Measurements from ENCODE around the gene MPDU1. TPM values are rescaled to one million over a fixed set of nuclear protein-coding genes. Genes with fewer than 3 reads are reported as not detected.

MPDU1 gene
- total RNA-seq (10 to 100 TPM; 25.6 to 31.8 TPM), polyA plus RNA-seq (10 to 100 TPM; 33.9 to 48.9 (median 41.3) TPM), total RNA-seq (20.4 to 84.3 (median 31.5) reads per million in 6 experiments)

DNA sequence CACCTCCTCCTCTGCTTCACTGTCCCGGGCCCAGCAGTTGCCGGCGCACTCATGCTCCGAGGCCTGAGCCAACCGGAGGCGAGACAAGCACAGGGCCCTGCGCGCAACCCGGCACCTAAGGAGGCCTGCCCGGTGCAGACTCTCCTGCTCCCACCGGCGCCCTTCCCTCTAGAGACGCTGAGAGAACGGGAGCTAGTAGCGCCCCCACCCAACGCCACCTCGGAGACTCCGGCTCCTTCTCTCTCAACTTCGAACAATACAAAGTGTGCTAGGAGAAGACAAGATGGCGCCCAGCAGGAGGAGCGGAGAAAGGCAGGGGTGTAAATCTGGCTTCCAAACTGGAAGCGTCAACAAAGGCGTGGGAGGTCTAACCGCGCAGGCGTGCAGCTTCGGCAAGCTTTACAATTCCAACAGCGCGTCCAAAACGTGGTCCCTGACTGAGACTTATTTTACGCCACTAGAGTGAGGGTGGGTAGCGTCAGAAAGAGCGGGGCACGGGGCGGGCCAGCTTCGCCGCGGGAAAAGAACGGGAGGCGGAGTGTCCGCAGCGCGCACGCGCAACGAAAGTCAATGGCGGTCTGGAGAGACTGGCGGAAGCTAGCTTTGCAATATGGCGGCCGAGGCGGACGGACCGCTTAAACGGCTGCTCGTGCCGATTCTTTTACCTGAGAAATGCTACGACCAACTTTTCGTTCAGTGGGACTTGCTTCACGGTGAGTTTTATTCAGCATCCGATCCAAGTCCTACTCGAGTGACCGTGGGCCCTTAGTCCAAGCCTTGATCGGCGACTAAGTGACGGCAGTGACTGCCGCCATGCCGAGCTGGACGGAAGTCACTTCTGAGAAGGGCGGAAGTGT is at the start of gene MPDU1:
TSS of gene MPDU1 (plus strand) at position 600 of the 857 bp plus-strand sequence. CDS start at position 611, 11 bp downstream.
- POLR2A ChIA-PET: interaction anchor here (0.5 to 6.7 kb wide), 28 partner anchors 11 to 589 kb away, joined by 3 to 129 read pairs (median 4); partner anchors contain the start of genes ATP1B2, FXR2, NAA38 and NEURL4
- Mint-ChIP-seq H3K27me3 (no peaks in the 10 kb centered on the region), H3K4me3 (peak within 1 kb of the TSS; percentile 88 to 100 (median 99)), H3K9me3 (no peaks in the 10 kb centered on the region), H3K27ac (peak within 1 kb of the TSS; percentile 96 to 100 (median 100)), H3K36me3 (peaks cover 0 to 25% (median 0%) of the 10 kb centered on the region in 3 donors), H3K4me1 (peaks cover 30 to 69% (median 61%) of the 10 kb centered on the region in 4 donors)
- ATAC-seq (peak; percentile 84 to 89), DNase-seq (peak; percentile 91 to 98 (median 95))

DNA sequence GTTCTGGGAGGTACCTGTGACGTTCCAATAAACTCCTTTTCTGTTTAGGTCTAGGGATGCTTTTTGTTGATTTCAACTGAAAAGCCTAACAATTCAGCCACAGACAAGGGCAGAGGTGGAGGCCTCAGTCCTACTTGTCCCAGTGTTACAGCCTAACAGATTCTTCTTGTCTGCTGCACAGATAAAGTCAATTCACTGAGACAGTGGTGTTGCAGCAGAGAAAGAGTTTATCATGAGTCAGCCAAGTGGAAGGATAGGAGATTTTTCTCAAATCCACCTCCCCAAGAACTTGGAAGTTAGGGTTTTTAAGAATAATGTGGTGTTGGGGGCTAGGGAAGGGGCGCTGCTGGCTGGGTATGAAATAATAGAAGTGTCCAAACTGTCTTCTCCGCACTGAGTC is 45.6 kb upstream of the MPDU1 start:
- no peak overlapping the region for H3K4me3 Mint-ChIP-seq
- POLR2A ChIA-PET: no interaction called here
- peak overlapping the region in 1 of 10 donors; percentile 24 for H3K27ac Mint-ChIP-seq
- ATAC-seq (no peak), DNase-seq (no peak)
- no peaks in the 10 kb centered on the region for H3K27me3 Mint-ChIP-seq
- peaks cover 0 to 2% (median 0%) of the 10 kb centered on the region in 4 donors for H3K4me1 Mint-ChIP-seq
- no peaks in the 10 kb centered on the region for H3K9me3 Mint-ChIP-seq
- no peaks in the 10 kb centered on the region for H3K36me3 Mint-ChIP-seq

DNA sequence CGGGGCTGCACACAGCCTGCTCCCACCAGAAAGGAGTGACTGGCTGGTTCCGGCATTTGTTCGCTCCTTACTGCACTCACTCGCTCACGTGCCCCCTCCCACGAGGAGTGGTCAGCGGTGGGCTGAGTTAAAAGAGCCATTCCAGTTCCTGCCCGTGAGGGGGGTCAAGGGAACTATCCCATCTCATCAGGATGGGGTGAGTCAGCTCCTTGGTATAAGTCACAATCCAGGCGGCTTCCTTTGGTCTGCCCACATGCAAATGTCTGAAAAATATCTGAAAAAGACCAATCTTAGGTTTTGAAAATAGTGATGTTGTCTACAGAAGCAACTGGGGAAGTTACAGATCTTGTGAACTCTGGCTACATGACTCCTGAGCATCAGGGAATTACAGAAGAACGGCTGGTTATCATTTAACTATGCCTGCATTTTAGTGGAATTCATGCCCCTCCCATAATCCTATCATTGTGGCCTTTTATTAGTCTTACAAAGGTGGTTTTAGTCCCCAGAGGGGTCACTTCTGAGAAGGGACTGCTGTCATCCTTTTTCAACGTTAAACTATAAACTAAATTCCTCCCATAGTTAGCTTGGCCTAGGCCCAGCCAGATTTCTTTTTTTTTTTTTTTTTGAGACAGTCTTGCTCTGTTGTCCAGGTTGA is 44.6 kb upstream of the MPDU1 start:
- peaks cover 0 to 2% (median 0%) of the 10 kb centered on the region in 4 donors for H3K4me1 Mint-ChIP-seq
- H3K36me3 Mint-ChIP-seq: no peaks in the 10 kb centered on the region
- POLR2A ChIA-PET: no interaction called here
- ATAC-seq (no peak), DNase-seq (no peak)
- H3K27me3 Mint-ChIP-seq: no peaks in the 10 kb centered on the region
- H3K4me3 Mint-ChIP-seq: no peak overlapping the region
- no peak overlapping the region for H3K27ac Mint-ChIP-seq
- H3K9me3 Mint-ChIP-seq: no peaks in the 10 kb centered on the region

DNA sequence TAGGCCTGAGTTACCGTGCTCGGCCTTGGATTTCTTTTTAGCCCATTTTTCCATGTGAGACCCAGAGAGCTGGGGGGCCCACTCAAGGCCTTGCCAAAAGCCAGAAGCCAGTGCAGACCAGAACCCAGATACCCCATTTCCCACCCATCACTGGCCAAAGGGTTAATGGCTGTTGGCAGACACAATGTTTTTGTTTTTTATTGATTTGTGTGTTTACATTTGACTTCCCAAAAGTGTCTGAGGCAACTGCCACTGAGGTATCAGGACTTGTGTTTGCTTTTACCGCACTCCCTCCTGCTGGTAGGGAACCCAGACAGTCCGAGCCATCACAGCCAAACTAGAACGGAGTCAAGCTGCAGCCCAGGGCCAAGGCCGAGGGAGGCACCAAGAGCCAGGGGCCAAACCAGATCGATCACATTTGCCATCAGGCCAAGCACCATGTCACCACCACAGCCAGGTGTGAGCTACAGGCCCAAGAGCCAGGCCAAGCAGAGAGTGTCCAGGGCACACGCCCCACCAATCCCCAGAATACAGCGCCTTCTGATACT is 42.5 kb upstream of the MPDU1 start:
- H3K4me1 Mint-ChIP-seq: no peaks in the 10 kb centered on the region
- no peaks in the 10 kb centered on the region for H3K27me3 Mint-ChIP-seq
- H3K4me3 Mint-ChIP-seq: no peak overlapping the region
- H3K9me3 Mint-ChIP-seq: no peaks in the 10 kb centered on the region
- H3K27ac Mint-ChIP-seq: no peak overlapping the region
- ATAC-seq (no peak), DNase-seq (no peak)
- H3K36me3 Mint-ChIP-seq: no peaks in the 10 kb centered on the region
- POLR2A ChIA-PET: interaction anchor here (0.7 kb wide), 1 partner anchor 104 kb away, joined by 3 read pairs; no protein-coding TSS in a partner anchor

DNA sequence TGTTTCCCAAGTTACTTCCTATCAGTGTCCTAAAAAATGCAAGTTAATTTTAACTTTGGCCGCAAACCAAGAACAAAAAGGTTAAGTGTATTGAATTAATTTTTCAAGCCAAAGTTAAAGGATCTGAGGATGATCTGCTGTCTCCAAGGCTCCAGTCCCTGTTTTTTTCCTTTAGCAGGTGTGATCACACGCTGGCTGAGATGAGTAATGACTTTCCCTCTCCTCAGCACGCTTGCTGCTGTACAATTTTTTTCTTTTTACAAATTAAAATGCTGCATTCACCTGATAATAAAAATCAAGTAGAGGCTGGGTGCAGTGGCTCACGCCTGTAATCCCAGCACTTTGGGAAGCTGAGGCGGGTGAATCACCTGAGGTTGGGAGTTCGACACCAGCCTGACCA is 38.7 kb upstream of the MPDU1 start:
- ATAC-seq (no peak), DNase-seq (no peak)
- Mint-ChIP-seq H3K27me3 (no peaks in the 10 kb centered on the region), H3K9me3 (no peaks in the 10 kb centered on the region), H3K27ac (no peak overlapping the region), H3K4me3 (no peak overlapping the region), H3K36me3 (no peaks in the 10 kb centered on the region), H3K4me1 (peaks cover 12 to 21% (median 17%) of the 10 kb centered on the region in 4 donors)
- POLR2A ChIA-PET: interaction anchor here (2.4 kb wide), 1 partner anchor 16 kb away, joined by 7 read pairs; the partner anchor contains the start of gene SENP3

DNA sequence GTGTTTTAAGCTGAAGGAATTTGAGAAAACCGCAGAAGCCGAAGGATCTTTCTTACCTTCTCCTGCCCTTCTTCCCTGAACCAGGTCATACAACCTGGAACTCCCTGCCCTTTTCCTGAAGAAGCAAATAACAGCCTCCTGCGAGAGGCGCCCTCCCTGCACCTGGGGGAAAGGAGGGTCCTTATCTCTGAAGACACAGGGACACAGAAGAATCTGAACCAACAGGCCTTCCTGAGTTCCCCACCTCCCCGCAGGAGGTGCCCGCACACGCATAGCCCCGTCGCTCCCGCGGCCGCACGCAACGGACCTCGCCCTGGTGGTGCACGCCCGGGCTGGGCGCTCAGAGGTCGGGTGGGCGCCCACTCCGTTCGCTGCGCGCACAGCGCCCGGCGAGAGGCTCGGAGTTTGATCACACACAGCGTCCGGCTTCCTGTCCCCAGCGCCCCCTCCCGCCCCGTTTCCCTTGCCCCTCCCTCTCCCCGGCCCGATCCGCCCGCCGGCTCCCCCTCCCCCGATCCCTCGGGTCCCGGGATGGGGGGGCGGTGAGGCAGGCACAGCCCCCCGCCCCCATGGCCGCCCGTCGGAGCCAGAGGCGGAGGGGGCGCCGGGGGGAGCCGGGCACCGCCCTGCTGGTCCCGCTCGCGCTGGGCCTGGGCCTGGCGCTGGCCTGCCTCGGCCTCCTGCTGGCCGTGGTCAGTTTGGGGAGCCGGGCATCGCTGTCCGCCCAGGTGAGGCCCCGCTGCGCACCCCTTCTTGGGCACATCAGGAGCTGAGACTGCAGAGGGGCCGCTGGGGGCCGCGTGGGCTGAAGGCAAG is 34.9 kb upstream of the MPDU1 start, which contains the start of gene TNFSF12:
TSS of gene TNFSF12 (plus strand) at position 474 of the 816 bp plus-strand sequence. CDS start at position 570, 96 bp downstream.
- no peaks in the 10 kb centered on the region for H3K27me3 Mint-ChIP-seq
- peaks cover 28 to 57% (median 54%) of the 10 kb centered on the region in 4 donors for H3K4me1 Mint-ChIP-seq
- peak within 1 kb of the TSS; percentile 72 to 92 (median 88) for H3K4me3 Mint-ChIP-seq
- POLR2A ChIA-PET: interaction anchor here (0.6 to 2.9 kb wide), 20 partner anchors 9 to 699 kb away, joined by 3 to 21 read pairs (median 4); partner anchors contain the start of genes CTC1, POLR2A, SENP3 and TP53
- peaks cover 0 to 7% (median 0%) of the 10 kb centered on the region in 3 donors for H3K36me3 Mint-ChIP-seq
- H3K9me3 Mint-ChIP-seq: no peaks in the 10 kb centered on the region
- ATAC-seq (peak; percentile 33 to 71), DNase-seq (peak in 8 of 10 donors; percentile 34 to 79 (median 52))
- H3K27ac Mint-ChIP-seq: peak within 1 kb of the TSS; percentile 66 to 96 (median 94)

DNA sequence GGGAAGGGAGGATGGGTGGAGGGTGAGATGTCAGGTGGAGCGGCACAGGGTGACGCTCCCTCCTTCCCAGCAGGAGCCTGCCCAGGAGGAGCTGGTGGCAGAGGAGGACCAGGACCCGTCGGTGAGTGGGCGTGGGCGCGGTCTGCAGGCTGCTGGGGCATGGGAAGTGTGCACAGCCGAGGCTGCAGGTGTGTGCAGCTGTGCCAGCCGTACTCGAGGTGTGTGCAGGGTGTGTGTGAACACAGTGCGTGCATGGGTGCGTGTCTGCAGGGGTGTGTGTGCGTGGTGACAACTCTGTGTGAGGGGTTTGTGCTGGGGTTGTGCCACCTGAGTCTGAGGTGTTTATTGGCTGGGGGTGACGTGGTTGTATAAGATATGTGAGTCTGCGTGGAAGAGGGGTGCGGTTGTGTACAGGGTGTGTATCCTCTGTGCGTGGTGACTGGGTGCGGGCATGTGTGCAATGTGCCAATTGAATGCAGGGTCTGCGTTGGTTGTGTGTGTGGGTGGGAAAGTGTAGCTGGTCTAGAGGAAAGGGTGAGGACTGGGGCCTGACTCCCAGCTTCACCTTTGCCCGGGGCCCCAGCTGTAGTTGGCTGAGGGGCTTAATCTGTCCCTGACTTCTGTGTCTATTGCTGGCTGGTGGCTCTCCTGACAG is 34.1 kb upstream of the MPDU1 start:
- H3K9me3 Mint-ChIP-seq: no peaks in the 10 kb centered on the region
- H3K36me3 Mint-ChIP-seq: peaks cover 0 to 8% (median 0%) of the 10 kb centered on the region in 3 donors
- ATAC-seq (peak; percentile 52 to 63), DNase-seq (peak in 9 of 10 donors; percentile 22 to 73 (median 44))
- H3K4me3 Mint-ChIP-seq: peak overlapping the region; percentile 72 to 92 (median 84)
- no peaks in the 10 kb centered on the region for H3K27me3 Mint-ChIP-seq
- H3K27ac Mint-ChIP-seq: peak overlapping the region; percentile 66 to 96 (median 92)
- POLR2A ChIA-PET: interaction anchor here (0.6 to 2.9 kb wide), 20 partner anchors 8 to 698 kb away, joined by 3 to 21 read pairs (median 4); partner anchors contain the start of genes CTC1, POLR2A, SENP3 and TNFSF13
- H3K4me1 Mint-ChIP-seq: peaks cover 30 to 60% (median 58%) of the 10 kb centered on the region in 4 donors

DNA sequence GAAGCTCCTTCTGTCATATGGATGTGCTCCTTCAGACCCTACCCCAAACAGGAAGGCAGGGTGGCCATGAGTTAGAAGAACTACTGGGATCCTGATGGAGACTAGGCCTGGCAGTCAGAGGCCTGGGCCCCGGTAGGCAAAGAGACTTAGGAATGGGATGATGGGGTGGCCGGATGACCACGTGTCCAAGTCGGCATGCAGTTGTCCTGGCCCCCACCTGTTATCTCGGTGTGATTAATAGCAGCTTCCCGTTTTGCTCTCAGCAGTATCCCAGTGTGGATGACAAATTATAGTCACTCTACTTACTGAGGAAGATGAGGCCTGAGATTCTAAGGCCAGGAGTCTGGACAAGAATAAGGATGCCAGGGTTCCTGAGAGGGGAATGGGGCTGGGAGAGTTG is 33.3 kb upstream of the MPDU1 start:
- ATAC-seq: no peak
- Mint-ChIP-seq H3K9me3 (no peaks in the 10 kb centered on the region), H3K27ac (peak overlapping the region; percentile 35 to 96 (median 92)), H3K4me3 (peak overlapping the region; percentile 72 to 92 (median 84)), H3K36me3 (peaks cover 0 to 8% (median 0%) of the 10 kb centered on the region in 3 donors), H3K27me3 (no peaks in the 10 kb centered on the region), H3K4me1 (peaks cover 35 to 67% (median 64%) of the 10 kb centered on the region in 4 donors)
- no peak for DNase-seq
- POLR2A ChIA-PET: interaction anchor here (0.9 to 2.9 kb wide), 10 partner anchors 8 to 194 kb away, joined by 3 to 21 read pairs (median 4); partner anchors contain the start of genes POLR2A, SENP3, TNFSF13 and TP53

DNA sequence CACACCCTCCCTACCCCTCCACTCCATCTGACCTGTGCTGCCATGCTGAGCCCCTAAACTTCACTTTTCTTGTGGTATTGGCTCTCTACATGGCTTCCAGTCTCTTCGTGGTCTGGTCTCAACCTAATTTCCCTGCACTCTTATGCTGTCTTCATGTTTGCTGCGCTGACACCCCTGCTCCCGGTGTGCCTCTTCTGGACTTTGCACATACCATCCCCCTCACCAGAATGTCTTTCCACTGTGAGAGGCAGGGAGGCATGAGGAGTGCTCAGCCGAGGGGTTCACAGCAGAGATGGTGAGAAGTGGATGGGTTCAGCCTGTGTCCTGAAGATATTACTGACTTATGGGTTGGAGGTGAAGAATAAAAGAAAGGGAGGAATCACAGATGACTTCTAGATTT is 32.3 kb upstream of the MPDU1 start:
- no peak for ATAC-seq
- no peaks in the 10 kb centered on the region for H3K27me3 Mint-ChIP-seq
- no peak for DNase-seq
- no peaks in the 10 kb centered on the region for H3K9me3 Mint-ChIP-seq
- peaks cover 39 to 73% (median 71%) of the 10 kb centered on the region in 4 donors for H3K4me1 Mint-ChIP-seq
- peaks cover 0 to 10% (median 0%) of the 10 kb centered on the region in 3 donors for H3K36me3 Mint-ChIP-seq
- H3K4me3 Mint-ChIP-seq: peak overlapping the region in 9 of 10 donors; percentile 10 to 76 (median 57)
- POLR2A ChIA-PET: interaction anchor here (1.1 to 1.5 kb wide), 2 partner anchors 10 to 36 kb away, joined by 6 to 13 read pairs; partner anchors contain the start of gene SENP3
- peak overlapping the region; percentile 66 to 97 (median 90) for H3K27ac Mint-ChIP-seq

DNA sequence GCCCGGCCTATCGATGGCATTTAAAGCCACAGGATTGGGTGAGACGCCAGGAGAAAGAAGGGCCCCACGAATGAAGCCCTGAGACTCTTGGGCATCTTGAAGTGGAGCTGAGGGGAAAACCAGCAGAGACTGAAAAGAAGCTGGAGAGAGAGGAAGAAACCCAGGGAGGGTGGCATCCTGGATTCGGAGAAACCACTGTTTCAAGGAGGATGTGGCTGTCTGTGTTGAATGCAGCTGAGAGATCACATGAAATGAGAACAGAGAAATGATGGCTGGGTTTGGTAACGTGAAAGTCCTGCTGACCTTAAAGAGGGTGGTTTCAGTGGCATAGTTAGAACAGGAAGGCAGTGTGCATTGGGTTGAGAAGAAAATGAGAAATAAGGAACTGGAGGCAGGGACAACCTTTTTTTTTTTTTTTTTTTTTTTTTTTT is 31.0 kb upstream of the MPDU1 start:
- H3K9me3 Mint-ChIP-seq: no peaks in the 10 kb centered on the region
- ATAC-seq (peak; percentile 47 to 71), DNase-seq (peak in 6 of 10 donors; percentile 37 to 75 (median 42))
- H3K27ac Mint-ChIP-seq: peak overlapping the region; percentile 78 to 97 (median 90)
- H3K27me3 Mint-ChIP-seq: no peaks in the 10 kb centered on the region
- POLR2A ChIA-PET: interaction anchor here (0.6 to 1.5 kb wide), 17 partner anchors 9 to 202 kb away, joined by 3 to 13 read pairs (median 5); partner anchors contain the start of genes SENP3, SPEM3 and TMEM256
- peaks cover 39 to 78% (median 72%) of the 10 kb centered on the region in 4 donors for H3K4me1 Mint-ChIP-seq
- H3K36me3 Mint-ChIP-seq: peaks cover 0 to 13% (median 0%) of the 10 kb centered on the region in 3 donors
- H3K4me3 Mint-ChIP-seq: peak overlapping the region; percentile 42 to 88 (median 75)

Measured in naive thymus-derived CD8-positive, alpha-beta T cell (primary cell).